HCT116 (cell line): Measurements from ENCODE around the gene ITPR1. TPM values are rescaled to one million over a fixed set of nuclear protein-coding genes. Genes with fewer than 3 reads are reported as not detected.

ENCODE experiments used
- ATAC-seq: fragments of 200-7000 bp; cut with Tn5 transposase; 2 replicates; pipeline ENCODE4 v1.9.1; 2020; ENCODE audit warnings: mild to moderate bottlenecking, moderate library complexity
- BruUV-seq: library from RNA; stranded (reverse); fragments of 400-500 nt; replicated peaks from 2 replicates; lab custom pipeline; 2021; lab: Mats Ljungman, UMichigan
- CTCF ChIA-PET: fragments of 300-600 bp; sonication (Branson Sonifier 250); formaldehyde crosslinking; loops from one replicate; lab custom pipeline; 2021; ENCODE audit warnings: antibody characterized with exemption; lab: Charles Lee
- POLR2A ChIA-PET: fragments of 300-600, 350-600 bp; sonication (Branson Sonifier 250); formaldehyde crosslinking; loops from one replicate; lab custom pipeline; 2021; ENCODE audit warnings: antibody characterized with exemption; lab: Charles Lee
- RAD21 ChIA-PET, 2 experiments: fragments of 300-600 bp; sonication (Branson Sonifier 250); formaldehyde crosslinking; loops; one replicate each; lab custom pipeline; 2023; ENCODE audit warnings: low total read pairs in 2 of 2; ENCODE audit not compliant: uncharacterized antibody in 2 of 2, unreplicated experiment in 2 of 2, low non-redundant PET in 1 of 2; lab: Charles Lee
- DNase-seq: peaks from one replicate; pipeline ENCODE4 v3.0.0-alpha.2; 2010; ENCODE audit warnings: low read depth, low spot score
- H2AFZ ChIP-seq: fragments of 200-600 bp; shearing (Covaris generic), sonication (generic); 2 replicates; pipeline ENCODE4 v1.6.1; 2017; ENCODE audit warnings: low read depth, mixed run types, mixed read lengths, antibody characterized with exemption, low read length; ENCODE audit not compliant: poor library complexity, severe bottlenecking
- H3K27ac ChIP-seq: 2 replicates; pipeline ENCODE4 v1.5.1; 2012; ENCODE audit warnings: low read depth, low read length
- H3K27me3 ChIP-seq: fragments of 200-600 bp; sonication (generic); 2 replicates; pipeline ENCODE4 v1.6.1; 2016; ENCODE audit warnings: mixed run types, low read length, mixed read lengths; ENCODE audit not compliant: insufficient read depth
- H3K36me3 ChIP-seq, 2 experiments: fragments of 200-500 bp in 1 of 2; fragments of 200-600 bp in 1 of 2; sonication (Bioruptor generic) in 1 of 2; sonication (generic) in 1 of 2; 2 replicates each; pipeline versions ENCODE4 v1.5.1 to v1.6.1; 2014 to 2016; ENCODE audit warnings: low read length in 2 of 2, inconsistent platforms in 1 of 2, mixed read lengths in 1 of 2, mixed run types in 1 of 2; ENCODE audit not compliant: insufficient read depth in 2 of 2, control insufficient read depth in 1 of 2
- H3K4me1 ChIP-seq, 2 experiments: fragments of 200-600 bp in 1 of 2; sonication (generic) in 1 of 2; 2 replicates each; pipeline versions ENCODE4 v1.5.1 to v1.6.1; 2012 to 2017; ENCODE audit warnings: low read length in 2 of 2, inconsistent platforms in 1 of 2, mild to moderate bottlenecking in 1 of 2, mixed read lengths in 1 of 2, mixed run types in 1 of 2, moderate library complexity in 1 of 2; ENCODE audit not compliant: insufficient read depth in 2 of 2, control insufficient read depth in 1 of 2
- H3K4me2 ChIP-seq: fragments of 200-600 bp; sonication (generic); 2 replicates; pipeline ENCODE4 v1.6.1; 2017; ENCODE audit warnings: mixed run types, low read length, mixed read lengths
- H3K4me3 ChIP-seq, 2 experiments: fragments of 200-600 bp in 1 of 2; sonication (generic) in 1 of 2; replicated peaks in 1 of 2; 2 replicates each; pipeline ENCODE4 v1.5.1; 2011 to 2016; ENCODE audit warnings: low read length in 2 of 2, control low read depth in 1 of 2, low read depth in 1 of 2, mild to moderate bottlenecking in 1 of 2, mixed read lengths in 1 of 2, mixed run types in 1 of 2
- H3K79me2 ChIP-seq: fragments of 200-600 bp; sonication (generic); 2 replicates; pipeline ENCODE4 v1.6.1; 2017; ENCODE audit warnings: mild to moderate bottlenecking, mixed run types, low read length, moderate library complexity, mixed read lengths; ENCODE audit not compliant: insufficient read depth
- H3K9ac ChIP-seq: fragments of 200-600 bp; sonication (generic); 2 replicates; pipeline ENCODE4 v1.6.1; 2016; ENCODE audit warnings: low read length, mixed read lengths
- H3K9me2 ChIP-seq: fragments of 200-600 bp; sonication (generic), shearing (Covaris generic); 2 replicates; pipeline ENCODE4 v1.6.1; 2017; ENCODE audit warnings: mixed run types, mild to moderate bottlenecking, moderate library complexity; ENCODE audit not compliant: insufficient read depth
- H3K9me3 ChIP-seq, 2 experiments: fragments of 200-500 bp in 1 of 2; fragments of 200-600 bp in 1 of 2; sonication (Bioruptor generic) in 1 of 2; sonication (generic) in 1 of 2; 2 replicates each; pipeline ENCODE4 v1.6.1; 2014 to 2017; ENCODE audit warnings: low read length in 2 of 2, mixed read lengths in 2 of 2, inconsistent platforms in 1 of 2, low read depth in 1 of 2, mild to moderate bottlenecking in 1 of 2, mixed run types in 1 of 2, moderate library complexity in 1 of 2; ENCODE audit not compliant: control insufficient read depth in 1 of 2, insufficient read depth in 1 of 2
- H4K20me1 ChIP-seq: fragments of 200-600 bp; sonication (generic), shearing (Covaris generic); 2 replicates; pipeline ENCODE4 v1.6.1; 2017; ENCODE audit warnings: mixed run types, mild to moderate bottlenecking, moderate library complexity; ENCODE audit not compliant: insufficient read depth
- CEBPB ChIP-seq: IDR thresholded peaks from 2 replicates; pipeline ENCODE4 v1.6.1; 2012; ENCODE audit warnings: low read depth
- EGR1 ChIP-seq: IDR thresholded peaks from 2 replicates; pipeline ENCODE4 v1.6.1; 2012; ENCODE audit warnings: low read depth
- EZH2 ChIP-seq: fragments of 200-600 bp; sonication (generic); IDR thresholded peaks from 2 replicates; pipeline ENCODE4 v1.6.1; 2017; ENCODE audit warnings: antibody characterized with exemption, mixed run types
- EZH2phosphoT487 ChIP-seq: fragments of 200-600 bp; IDR thresholded peaks from 2 replicates; pipeline ENCODE4 v1.6.1; 2018; ENCODE audit warnings: antibody characterized with exemption, borderline replicate concordance
- FOSL1 ChIP-seq: IDR thresholded peaks from 2 replicates; pipeline ENCODE4 v1.6.1; 2012; ENCODE audit warnings: low read depth
- RAD21 ChIP-seq: IDR thresholded peaks from 2 replicates; pipeline ENCODE4 v1.6.1; 2012; ENCODE audit warnings: low read depth, mild to moderate bottlenecking
- SP1 ChIP-seq: IDR thresholded peaks from 2 replicates; pipeline ENCODE4 v1.6.1; 2012; ENCODE audit warnings: low read depth
- YY1 ChIP-seq: IDR thresholded peaks from 2 replicates; pipeline ENCODE4 v1.6.1; 2011; ENCODE audit warnings: low read length, low read depth, moderate library complexity, mild to moderate bottlenecking; ENCODE audit not compliant: insufficient replicate concordance; ENCODE audit errors: extremely low read depth
- intact Hi-C: fragments of 100-400 bp; cut with micrococcal nuclease; formaldehyde crosslinking; loops from 2 replicates; pipeline ENCODE4 v1.10.0; 2022
- total RNA-seq: library from RNA; stranded (reverse); gene quantifications from one replicate; pipeline ENCODE4 v1.2.1, GENCODE V29; 2021; ENCODE audit not compliant: unreplicated experiment
- TF ChIP-seq, protein P1 (sequence below): IDR thresholded peaks from 2 replicates; pipeline ENCODE4 v1.6.1; 2012; ENCODE audit warnings: low read depth
- TF ChIP-seq, protein P2 (sequence below), 3 experiments: fragments of 200-600 bp in 1 of 3; sonication (generic) in 1 of 3; IDR thresholded peaks in 2 of 3; conservative IDR thresholded peaks in 1 of 3; 2 replicates each; pipeline ENCODE4 v1.5.1; 2012 to 2017; ENCODE audit warnings: low read depth in 2 of 3, low read length in 2 of 3, antibody characterized with exemption in 1 of 3, borderline replicate concordance in 1 of 3, control low read depth in 1 of 3, mild to moderate bottlenecking in 1 of 3, mixed read lengths in 1 of 3, mixed run types in 1 of 3, moderate library complexity in 1 of 3; ENCODE audit not compliant: insufficient read depth in 1 of 3
- TF ChIP-seq, protein P3 (sequence below): IDR thresholded peaks from 2 replicates; pipeline ENCODE4 v1.6.1; 2011; ENCODE audit warnings: mild to moderate bottlenecking, low read length, moderate library complexity; ENCODE audit not compliant: insufficient replicate concordance; ENCODE audit errors: extremely low read depth

The ITPR1 gene
- total RNA-seq, 1 experiment from 2014 or later = 9.2 TPM

DNA sequence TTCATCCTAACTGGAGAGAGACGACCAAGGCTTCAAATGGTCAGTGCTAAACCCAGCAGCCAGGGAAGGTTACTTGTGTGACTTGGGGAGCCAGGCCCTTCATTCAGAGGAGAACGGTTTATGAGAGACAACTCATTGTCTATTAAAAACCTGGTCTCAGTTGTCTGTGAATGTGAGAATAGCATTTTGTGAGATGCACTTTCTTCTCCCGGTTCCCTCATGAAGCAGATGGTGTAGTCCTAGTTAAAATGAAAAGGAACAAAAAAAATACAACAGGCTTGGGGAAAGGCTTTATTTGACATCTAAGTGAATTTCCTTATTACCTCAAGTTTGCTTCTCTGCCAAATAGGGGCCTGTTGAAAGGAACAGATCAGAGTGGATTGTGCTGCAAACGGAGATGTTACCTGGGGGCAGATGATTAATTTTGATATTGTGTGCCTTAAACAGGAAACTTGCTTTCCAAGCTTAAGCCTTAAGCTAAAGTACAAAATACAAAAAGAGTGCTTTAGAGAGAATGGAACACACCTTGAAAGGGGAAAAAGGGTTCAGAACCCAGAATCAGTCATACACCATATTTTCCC is 283.3 kb downstream of the ITPR1 start:
- BruUV-seq = no TSS peak
- H3K4me2 ChIP-seq = no peak overlapping the region
- POLR2A ChIA-PET = no interaction called here
- RAD21 ChIA-PET = no interaction called here
- CTCF ChIA-PET = no interaction called here
- no peaks in the 10 kb centered on the region for H3K36me3 ChIP-seq
- H3K9ac ChIP-seq = no peak overlapping the region
- TF ChIP-seq, protein P1, sequence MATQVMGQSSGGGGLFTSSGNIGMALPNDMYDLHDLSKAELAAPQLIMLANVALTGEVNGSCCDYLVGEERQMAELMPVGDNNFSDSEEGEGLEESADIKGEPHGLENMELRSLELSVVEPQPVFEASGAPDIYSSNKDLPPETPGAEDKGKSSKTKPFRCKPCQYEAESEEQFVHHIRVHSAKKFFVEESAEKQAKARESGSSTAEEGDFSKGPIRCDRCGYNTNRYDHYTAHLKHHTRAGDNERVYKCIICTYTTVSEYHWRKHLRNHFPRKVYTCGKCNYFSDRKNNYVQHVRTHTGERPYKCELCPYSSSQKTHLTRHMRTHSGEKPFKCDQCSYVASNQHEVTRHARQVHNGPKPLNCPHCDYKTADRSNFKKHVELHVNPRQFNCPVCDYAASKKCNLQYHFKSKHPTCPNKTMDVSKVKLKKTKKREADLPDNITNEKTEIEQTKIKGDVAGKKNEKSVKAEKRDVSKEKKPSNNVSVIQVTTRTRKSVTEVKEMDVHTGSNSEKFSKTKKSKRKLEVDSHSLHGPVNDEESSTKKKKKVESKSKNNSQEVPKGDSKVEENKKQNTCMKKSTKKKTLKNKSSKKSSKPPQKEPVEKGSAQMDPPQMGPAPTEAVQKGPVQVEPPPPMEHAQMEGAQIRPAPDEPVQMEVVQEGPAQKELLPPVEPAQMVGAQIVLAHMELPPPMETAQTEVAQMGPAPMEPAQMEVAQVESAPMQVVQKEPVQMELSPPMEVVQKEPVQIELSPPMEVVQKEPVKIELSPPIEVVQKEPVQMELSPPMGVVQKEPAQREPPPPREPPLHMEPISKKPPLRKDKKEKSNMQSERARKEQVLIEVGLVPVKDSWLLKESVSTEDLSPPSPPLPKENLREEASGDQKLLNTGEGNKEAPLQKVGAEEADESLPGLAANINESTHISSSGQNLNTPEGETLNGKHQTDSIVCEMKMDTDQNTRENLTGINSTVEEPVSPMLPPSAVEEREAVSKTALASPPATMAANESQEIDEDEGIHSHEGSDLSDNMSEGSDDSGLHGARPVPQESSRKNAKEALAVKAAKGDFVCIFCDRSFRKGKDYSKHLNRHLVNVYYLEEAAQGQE = no peak
- TF ChIP-seq SP1 = no peak
- no peak for TF ChIP-seq FOSL1
- TF ChIP-seq RAD21 = no peak
- TF ChIP-seq EGR1 = no peak
- TF ChIP-seq EZH2phosphoT487 = no peak
- TF ChIP-seq CEBPB = no peak
- TF ChIP-seq, protein P2, sequence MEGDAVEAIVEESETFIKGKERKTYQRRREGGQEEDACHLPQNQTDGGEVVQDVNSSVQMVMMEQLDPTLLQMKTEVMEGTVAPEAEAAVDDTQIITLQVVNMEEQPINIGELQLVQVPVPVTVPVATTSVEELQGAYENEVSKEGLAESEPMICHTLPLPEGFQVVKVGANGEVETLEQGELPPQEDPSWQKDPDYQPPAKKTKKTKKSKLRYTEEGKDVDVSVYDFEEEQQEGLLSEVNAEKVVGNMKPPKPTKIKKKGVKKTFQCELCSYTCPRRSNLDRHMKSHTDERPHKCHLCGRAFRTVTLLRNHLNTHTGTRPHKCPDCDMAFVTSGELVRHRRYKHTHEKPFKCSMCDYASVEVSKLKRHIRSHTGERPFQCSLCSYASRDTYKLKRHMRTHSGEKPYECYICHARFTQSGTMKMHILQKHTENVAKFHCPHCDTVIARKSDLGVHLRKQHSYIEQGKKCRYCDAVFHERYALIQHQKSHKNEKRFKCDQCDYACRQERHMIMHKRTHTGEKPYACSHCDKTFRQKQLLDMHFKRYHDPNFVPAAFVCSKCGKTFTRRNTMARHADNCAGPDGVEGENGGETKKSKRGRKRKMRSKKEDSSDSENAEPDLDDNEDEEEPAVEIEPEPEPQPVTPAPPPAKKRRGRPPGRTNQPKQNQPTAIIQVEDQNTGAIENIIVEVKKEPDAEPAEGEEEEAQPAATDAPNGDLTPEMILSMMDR (IDR thresholded peaks at IDR 0.05 in 2 of 3, conservative IDR thresholded peaks at IDR 0.05 in 1 of 3; ENCODE audit: borderline replicate concordance in 1 of 3, insufficient read depth in 1 of 3, low read depth in 2 of 3, low read length in 2 of 3) = no peak
- TF ChIP-seq YY1 = no peak
- TF ChIP-seq EZH2 = no peak
- TF ChIP-seq, protein P3, sequence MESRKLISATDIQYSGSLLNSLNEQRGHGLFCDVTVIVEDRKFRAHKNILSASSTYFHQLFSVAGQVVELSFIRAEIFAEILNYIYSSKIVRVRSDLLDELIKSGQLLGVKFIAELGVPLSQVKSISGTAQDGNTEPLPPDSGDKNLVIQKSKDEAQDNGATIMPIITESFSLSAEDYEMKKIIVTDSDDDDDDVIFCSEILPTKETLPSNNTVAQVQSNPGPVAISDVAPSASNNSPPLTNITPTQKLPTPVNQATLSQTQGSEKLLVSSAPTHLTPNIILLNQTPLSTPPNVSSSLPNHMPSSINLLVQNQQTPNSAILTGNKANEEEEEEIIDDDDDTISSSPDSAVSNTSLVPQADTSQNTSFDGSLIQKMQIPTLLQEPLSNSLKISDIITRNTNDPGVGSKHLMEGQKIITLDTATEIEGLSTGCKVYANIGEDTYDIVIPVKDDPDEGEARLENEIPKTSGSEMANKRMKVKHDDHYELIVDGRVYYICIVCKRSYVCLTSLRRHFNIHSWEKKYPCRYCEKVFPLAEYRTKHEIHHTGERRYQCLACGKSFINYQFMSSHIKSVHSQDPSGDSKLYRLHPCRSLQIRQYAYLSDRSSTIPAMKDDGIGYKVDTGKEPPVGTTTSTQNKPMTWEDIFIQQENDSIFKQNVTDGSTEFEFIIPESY = no peak
- TF ChIP-seq, all 23 proteins: peak for 0
- ATAC-seq (no peak), DNase-seq (no peak)
- H3K4me3 ChIP-seq = no peak overlapping the region
- no peaks in the 10 kb centered on the region for H4K20me1 ChIP-seq
- intact Hi-C loops = no loop called here
- H3K79me2 ChIP-seq = no peaks in the 10 kb centered on the region
- H3K27ac ChIP-seq = no peak overlapping the region
- no peaks in the 10 kb centered on the region for H3K4me1 ChIP-seq
- H3K9me3 ChIP-seq = no peaks in the 10 kb centered on the region
- H2AFZ ChIP-seq = no peak overlapping the region
- no peaks in the 10 kb centered on the region for H3K9me2 ChIP-seq
- no peaks in the 10 kb centered on the region for H3K27me3 ChIP-seq
